Subcutaneous adipose tissue (tissue), 4 donors: ENCODE data around the gene CELSR1. TPM values are rescaled to one million over a fixed set of nuclear protein-coding genes. Genes with fewer than 3 reads are reported as not detected.

ENCODE experiments used
- total RNA-seq, 4 donors: library from RNA; depleted of rRNA; stranded (reverse); fragments of >200 nt; gene quantifications; one replicate each; pipeline ENCODE4 v1.1.0, GENCODE V29; 2016
- TF ChIP-seq, protein P1 (sequence below): fragments of 450-650 bp; IDR thresholded peaks from one replicate; pipeline ENCODE4 v1.5.1; 2016; ENCODE audit warnings: low read depth, mild to moderate bottlenecking, control low read depth, antibody characterized with exemption, moderate library complexity

Gene CELSR1
- total RNA-seq, 4 donors from 2014 or later: 0.16 to 5.6 (median 1.5) TPM

DNA sequence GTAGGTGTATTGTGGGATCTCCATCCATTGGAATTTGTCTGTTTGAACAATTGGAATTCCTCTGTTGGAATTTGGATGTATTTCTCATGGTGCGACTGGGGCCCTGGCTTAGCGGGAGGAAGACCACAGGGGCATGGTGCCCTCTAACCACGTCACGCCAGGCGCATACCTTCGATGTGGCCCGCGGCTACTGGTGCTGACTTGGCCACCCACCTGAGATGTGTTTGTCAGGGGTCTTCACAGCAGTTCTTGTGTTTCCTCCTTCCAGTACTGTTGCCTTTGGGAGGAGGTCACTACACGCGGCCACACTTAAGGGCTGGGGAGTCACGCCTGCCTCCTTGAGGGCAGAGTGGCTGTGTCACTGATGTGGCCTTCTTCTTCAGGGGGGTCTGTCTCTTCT, 46.2 kb upstream of the CELSR1 start:
- TF ChIP-seq, protein P1, sequence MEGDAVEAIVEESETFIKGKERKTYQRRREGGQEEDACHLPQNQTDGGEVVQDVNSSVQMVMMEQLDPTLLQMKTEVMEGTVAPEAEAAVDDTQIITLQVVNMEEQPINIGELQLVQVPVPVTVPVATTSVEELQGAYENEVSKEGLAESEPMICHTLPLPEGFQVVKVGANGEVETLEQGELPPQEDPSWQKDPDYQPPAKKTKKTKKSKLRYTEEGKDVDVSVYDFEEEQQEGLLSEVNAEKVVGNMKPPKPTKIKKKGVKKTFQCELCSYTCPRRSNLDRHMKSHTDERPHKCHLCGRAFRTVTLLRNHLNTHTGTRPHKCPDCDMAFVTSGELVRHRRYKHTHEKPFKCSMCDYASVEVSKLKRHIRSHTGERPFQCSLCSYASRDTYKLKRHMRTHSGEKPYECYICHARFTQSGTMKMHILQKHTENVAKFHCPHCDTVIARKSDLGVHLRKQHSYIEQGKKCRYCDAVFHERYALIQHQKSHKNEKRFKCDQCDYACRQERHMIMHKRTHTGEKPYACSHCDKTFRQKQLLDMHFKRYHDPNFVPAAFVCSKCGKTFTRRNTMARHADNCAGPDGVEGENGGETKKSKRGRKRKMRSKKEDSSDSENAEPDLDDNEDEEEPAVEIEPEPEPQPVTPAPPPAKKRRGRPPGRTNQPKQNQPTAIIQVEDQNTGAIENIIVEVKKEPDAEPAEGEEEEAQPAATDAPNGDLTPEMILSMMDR: no peak

DNA sequence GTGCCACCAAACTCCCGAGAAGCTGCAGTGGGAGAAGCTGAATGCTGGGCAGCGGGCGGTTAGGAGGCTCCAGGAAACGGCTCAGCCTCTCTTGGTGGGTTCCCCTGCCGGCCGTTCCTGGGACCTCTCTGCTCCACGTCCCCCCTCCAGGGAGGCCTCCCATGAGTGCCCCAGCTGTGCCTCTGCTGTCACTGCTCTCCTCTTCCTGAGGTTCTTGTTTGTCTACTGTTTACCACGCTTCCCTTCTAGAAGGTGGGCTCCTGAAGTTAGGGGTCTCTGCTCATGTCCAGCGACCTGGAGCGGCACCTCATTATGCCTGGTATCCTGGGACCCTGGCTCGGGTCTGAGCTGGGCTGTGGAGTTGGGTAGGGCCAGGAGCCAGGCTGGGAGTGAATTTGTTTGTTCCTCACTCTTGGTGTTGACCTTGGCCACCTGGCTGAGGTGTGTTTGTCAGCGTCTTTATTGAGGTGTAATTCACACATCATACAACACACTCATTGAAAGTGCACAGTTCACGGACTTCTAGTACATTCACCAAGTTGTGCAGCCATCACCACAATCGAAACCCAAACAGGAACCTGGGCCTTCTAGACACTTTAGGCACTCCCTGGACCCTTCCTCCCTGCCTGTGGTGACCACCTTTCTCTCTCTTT, 45.0 kb upstream of the CELSR1 start:
- TF ChIP-seq, protein P1: no peak

DNA sequence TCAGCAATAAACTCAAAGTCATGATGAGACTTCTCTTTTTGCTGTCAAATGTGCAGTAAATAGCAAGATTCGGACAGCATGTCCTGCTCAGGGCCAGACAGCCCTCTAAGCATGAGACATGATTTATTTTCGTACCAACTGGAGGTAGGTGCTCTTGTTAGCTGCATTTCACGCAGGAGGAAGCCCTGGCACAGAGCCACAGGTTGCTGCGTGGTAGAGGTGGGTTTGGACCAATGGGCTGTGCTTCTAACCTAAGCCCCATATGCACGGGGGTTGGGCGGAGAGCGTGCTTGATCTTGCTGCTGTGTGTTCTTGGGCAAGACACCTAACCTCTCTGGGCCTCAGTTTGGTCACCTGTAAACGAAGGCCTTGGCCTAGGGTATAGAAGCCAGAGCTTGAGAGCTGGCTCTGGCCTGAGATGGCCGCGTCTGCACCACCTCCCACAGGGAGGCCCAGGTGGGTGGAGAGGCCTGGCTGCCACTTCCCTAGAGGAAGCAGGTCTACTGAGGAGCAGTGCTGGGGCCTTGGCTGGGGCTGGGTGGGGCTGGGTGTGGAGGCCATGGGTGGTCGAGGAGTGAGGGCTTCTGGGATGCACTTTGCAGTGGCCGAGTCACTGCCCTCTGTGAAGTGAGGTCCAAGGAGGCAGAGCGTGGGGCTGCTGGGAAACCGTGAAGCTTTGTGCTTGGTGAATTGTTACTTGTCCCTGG, 44.3 kb upstream of the CELSR1 start:
- TF ChIP-seq, protein P1: no peak

DNA sequence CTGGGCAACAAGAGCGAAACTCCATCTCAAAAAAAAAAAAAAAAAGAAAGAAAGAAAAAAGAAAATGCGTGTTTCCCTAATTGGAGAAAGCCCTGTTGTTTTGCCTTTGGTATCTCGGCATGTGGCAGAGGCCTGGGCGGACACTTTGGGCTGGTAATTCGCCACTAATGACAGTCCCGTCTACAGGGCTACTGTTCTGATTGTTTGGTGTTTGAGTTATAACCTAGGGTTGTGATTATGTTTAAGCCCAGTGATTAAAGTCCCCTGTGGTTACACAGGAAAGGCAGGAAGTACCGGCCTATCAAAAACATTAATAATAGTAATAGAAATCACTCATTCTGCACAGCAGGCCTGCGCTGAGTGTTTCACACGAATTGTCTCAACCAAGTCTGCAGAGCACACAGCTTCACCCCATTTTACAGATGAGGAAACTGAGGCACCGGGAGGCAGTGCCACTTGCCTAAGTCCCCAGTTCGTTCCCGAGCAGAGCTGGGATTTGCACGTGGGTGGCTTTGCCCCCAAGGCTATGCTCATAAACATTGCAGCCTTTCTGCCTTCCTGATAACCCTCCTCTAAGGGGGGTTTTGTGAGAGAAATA, 43.6 kb upstream of the CELSR1 start:
- TF ChIP-seq, protein P1: no peak

DNA sequence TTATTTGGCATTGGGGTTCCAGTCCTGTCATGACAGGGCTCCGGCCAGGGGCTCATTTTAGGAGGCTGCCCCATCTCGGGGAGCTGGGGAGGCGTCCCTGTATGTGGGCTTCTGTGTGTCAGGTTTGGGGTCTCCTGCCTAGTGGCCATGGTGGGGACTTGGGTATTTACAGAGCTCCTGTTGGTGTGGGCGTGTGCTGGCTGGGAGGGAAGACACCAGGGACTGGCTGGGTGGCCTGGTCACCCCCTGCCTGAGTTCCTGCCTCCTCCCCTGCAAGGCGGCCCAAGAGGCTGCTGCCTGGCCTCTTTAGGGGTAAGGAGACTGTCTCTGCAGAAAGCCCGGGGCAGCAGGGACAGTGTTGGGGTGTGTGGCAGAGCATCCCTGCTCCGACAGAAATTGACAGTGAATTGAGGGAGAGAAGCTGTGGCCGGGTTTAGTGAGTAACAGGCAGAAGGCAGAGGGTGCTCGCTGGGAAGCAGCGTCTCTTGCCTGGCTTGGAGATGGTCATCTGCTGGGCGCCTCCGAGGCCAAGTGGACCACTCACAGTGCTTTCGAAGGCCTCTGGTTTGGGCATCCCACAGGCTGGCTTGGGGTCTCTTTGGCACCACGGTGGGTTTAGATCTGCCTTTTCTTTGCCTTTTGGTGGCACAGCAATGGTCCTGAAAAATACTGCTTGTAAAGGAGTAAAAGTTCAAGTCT, 42.5 kb upstream of the CELSR1 start:
- TF ChIP-seq, protein P1: no peak

DNA sequence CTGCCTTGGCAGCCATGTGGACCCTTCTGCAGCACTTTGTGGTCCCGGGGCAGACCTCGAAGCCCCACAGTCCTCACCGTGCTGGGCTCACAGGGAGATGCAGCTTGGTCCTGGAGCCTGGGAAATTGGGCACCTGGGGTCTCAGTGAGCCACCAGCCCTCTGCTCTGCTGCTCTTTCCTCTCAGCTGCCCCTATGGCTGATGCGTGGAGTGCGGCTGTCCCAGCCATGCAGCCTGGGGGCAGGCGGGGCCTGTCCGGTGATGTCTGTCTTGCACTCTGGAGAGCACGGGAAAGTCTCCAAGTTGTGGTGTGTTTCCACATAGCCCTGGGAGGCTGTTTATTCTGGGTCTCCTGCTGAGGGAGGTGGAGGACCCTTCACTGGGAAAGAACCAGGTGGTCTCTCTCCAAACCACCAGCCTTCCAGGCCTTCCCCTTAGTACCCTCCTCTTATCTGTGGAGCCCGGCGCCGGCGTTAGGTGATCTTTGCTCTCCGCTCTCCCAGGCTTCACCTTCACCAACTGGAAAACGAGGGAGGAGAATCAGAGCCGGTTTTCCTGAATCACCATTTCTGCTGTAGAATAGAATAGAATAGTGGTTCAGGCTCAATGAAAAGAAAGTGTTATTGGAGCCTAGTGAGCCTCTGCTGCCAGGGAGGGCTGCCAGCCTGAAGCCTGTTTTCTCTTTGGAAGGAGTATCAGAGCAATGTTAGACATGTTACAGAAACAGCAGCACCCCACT, 41.6 kb upstream of the CELSR1 start:
- TF ChIP-seq, protein P1: no peak
